Neutrophil (primary cell): Measurements from ENCODE around the gene TM4SF18.
"Not testable (repeated sequence)": the region's sequence is repeated elsewhere in the genome, so short reads cannot be mapped to it uniquely, and the experiment has no call there.

ENCODE experiments used
- H3K27ac ChIP-seq: fragments of 200-600 bp; sonication (generic); 2 replicates; pipeline ENCODE4 v1.5.1; 2016; ENCODE audit warnings: mild to moderate bottlenecking, moderate library complexity
- H3K27me3 ChIP-seq: fragments of 200-600 bp; sonication (generic); 2 replicates; pipeline ENCODE4 v1.6.0; 2016; ENCODE audit warnings: mild to moderate bottlenecking
- H3K36me3 ChIP-seq: fragments of 200-600 bp; sonication (generic); 2 replicates; pipeline ENCODE4 v1.5.1; 2017
- H3K4me1 ChIP-seq, 2 experiments: fragments of 200-600 bp in 1 of 2; sonication (generic) in 1 of 2; 1 replicate in 1 of 2; 2 replicates in 1 of 2; pipeline versions ENCODE4 v1.5.1 to v1.6.1; 2013 to 2016; ENCODE audit warnings: low read depth in 1 of 2, low read length in 1 of 2, mild to moderate bottlenecking in 1 of 2, moderate library complexity in 1 of 2; ENCODE audit not compliant: control insufficient read depth in 1 of 2, insufficient read depth in 1 of 2
- H3K4me3 ChIP-seq, 2 experiments: fragments of 200-600 bp in 1 of 2; sonication (generic) in 1 of 2; 1 replicate in 1 of 2; 2 replicates in 1 of 2; pipeline ENCODE4 v1.5.1; 2013 to 2016; ENCODE audit warnings: low read depth in 1 of 2, low read length in 1 of 2, mild to moderate bottlenecking in 1 of 2, moderate library complexity in 1 of 2
- H3K9me3 ChIP-seq: fragments of 200-600 bp; sonication (generic); 2 replicates; pipeline ENCODE4 v1.5.1; 2016
- TF ChIP-seq, protein P1 (sequence below): fragments of 200-600 bp; sonication (generic); IDR thresholded peaks from 2 replicates; pipeline ENCODE4 v1.5.1; 2016; ENCODE audit warnings: antibody characterized with exemption

The TM4SF18 gene

DNA sequence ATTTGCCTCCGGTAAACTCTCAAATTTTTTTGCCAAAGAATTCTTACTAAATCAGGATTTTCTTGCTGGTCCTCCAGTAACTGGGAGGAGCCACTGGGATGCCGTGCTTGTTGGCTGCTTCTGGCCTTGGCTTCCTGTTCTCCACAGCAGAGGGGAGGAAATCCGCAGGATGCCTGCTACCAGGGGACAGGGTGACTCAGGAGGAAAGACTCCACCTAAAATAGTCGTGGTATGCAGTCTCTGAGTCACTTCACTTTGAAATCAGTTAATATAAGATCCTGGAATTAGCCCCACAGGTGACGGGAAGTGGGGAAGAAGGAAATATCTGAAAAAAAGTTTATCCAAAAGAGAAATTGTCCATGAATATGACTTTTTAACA lies 6.5 kb upstream of the TM4SF18 start:
- H3K4me1 ChIP-seq = no peaks in the 10 kb centered on the region
- no peaks in the 10 kb centered on the region for H3K9me3 ChIP-seq
- H3K27ac ChIP-seq = no peak overlapping the region
- no peaks in the 10 kb centered on the region for H3K27me3 ChIP-seq
- TF ChIP-seq, protein P1, sequence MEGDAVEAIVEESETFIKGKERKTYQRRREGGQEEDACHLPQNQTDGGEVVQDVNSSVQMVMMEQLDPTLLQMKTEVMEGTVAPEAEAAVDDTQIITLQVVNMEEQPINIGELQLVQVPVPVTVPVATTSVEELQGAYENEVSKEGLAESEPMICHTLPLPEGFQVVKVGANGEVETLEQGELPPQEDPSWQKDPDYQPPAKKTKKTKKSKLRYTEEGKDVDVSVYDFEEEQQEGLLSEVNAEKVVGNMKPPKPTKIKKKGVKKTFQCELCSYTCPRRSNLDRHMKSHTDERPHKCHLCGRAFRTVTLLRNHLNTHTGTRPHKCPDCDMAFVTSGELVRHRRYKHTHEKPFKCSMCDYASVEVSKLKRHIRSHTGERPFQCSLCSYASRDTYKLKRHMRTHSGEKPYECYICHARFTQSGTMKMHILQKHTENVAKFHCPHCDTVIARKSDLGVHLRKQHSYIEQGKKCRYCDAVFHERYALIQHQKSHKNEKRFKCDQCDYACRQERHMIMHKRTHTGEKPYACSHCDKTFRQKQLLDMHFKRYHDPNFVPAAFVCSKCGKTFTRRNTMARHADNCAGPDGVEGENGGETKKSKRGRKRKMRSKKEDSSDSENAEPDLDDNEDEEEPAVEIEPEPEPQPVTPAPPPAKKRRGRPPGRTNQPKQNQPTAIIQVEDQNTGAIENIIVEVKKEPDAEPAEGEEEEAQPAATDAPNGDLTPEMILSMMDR = no peak
- no peak overlapping the region for H3K4me3 ChIP-seq
- H3K36me3 ChIP-seq = no peaks in the 10 kb centered on the region

DNA sequence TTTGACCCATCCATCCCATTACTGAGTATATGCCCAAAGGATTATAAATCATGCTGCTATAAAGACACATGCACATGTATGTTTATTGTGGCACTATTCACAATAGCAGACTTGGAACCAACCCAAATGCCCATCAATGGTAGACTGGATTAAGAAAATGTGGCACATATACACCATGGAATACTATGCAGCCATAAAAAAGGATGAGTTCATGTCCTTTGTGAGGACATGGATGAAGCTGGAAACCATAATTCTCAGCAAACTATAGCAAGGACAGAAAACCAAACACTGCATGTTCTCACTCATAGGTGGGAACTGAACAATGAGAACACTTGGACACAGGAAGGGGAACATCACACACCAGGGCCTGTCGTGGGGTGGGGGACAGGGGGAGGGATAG lies 4.0 kb upstream of the TM4SF18 start:
- H3K4me3 ChIP-seq, H3K9me3 ChIP-seq, H3K27me3 ChIP-seq, H3K36me3 ChIP-seq, H3K4me1 ChIP-seq, H3K27ac ChIP-seq: not testable (repeated sequence)

GRCh38 chr3:149336925-149337324 lies 3.5 kb upstream of the TM4SF18 start:
- TF ChIP-seq, protein P1 = no peak
- H3K36me3 ChIP-seq = no peaks in the 10 kb centered on the region
- no peak overlapping the region for H3K4me3 ChIP-seq
- H3K27me3 ChIP-seq = no peaks in the 10 kb centered on the region
- no peak overlapping the region for H3K27ac ChIP-seq
- no peaks in the 10 kb centered on the region for H3K9me3 ChIP-seq
- no peaks in the 10 kb centered on the region for H3K4me1 ChIP-seq

DNA sequence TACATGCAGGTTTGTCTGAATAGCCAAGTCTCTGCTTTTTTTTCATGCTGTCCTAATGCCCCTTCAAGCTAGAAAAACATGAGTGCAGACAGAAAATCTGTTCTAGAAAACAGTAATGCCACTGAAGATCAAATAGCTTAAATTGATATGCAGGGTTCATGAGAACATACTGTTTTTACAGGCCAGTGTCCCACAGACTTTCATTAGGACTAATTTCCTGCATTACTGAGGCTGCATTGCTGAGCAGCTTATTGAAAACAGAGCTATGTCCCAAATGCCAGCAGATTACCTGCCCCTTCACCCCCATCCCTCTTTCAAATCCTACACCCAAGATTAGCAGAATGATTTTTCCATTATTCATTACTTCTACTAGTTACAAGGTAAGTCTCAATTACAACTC lies 665 bp downstream of the TM4SF18 start:
- Histone ChIP-seq H3K36me3 (no peaks in the 10 kb centered on the region), H3K4me3 (no peak overlapping the region), H3K27me3 (no peaks in the 10 kb centered on the region), H3K4me1 (no peaks in the 10 kb centered on the region), H3K27ac (no peak overlapping the region), H3K9me3 (no peaks in the 10 kb centered on the region)
- TF ChIP-seq, protein P1 = no peak

- H3K27ac ChIP-seq = no peak overlapping the region
- H3K27me3 ChIP-seq = no peaks in the 10 kb centered on the region
- TF ChIP-seq, protein P1 = no peak
- H3K4me3 ChIP-seq = no peak overlapping the region
- H3K36me3 ChIP-seq = no peaks in the 10 kb centered on the region
- H3K4me1 ChIP-seq = no peaks in the 10 kb centered on the region
- no peaks in the 10 kb centered on the region for H3K9me3 ChIP-seq
Measured at GRCh38 chr3:149332227-149332765, 1.1 kb downstream of the TM4SF18 start.

GRCh38 chr3:149331396-149331795 lies 2.0 kb downstream of the TM4SF18 start:
- Histone ChIP-seq H3K9me3 (no peaks in the 10 kb centered on the region), H3K36me3 (no peaks in the 10 kb centered on the region), H3K27me3 (no peaks in the 10 kb centered on the region), H3K27ac (no peak overlapping the region), H3K4me1 (no peaks in the 10 kb centered on the region), H3K4me3 (no peak overlapping the region)
- TF ChIP-seq, protein P1 = no peak
